ENCODE results near the gene STK40. TPM values are rescaled to one million over a fixed set of nuclear protein-coding genes. Genes with fewer than 3 reads are reported as not detected.
A peak's percentile ranks its signal among the peaks of the same experiment; 100 is the strongest.

Gene STK40
- total RNA-seq (10 to 100 TPM; 66.7 to 85.0 (median 73.7) TPM), polyA plus RNA-seq (54.8 TPM)
- long read RNA-seq, donor 1, transcript STK40-204 (11 exons, 3,621 nt) = major isoform, 49 of 114 reads
- long read RNA-seq, donor 1, partial matches to known transcripts = 42 of 114 reads
- long read RNA-seq, donor 1, other reads (novel, unspliced or antisense) = 21 of 114 reads
- long read RNA-seq, donor 2, transcript STK40-204 (11 exons, 3,621 nt) = major isoform, 45 of 68 reads
- long read RNA-seq, donor 2, partial matches to known transcripts = 2 of 68 reads
- long read RNA-seq, donor 2, other reads (novel, unspliced or antisense) = 21 of 68 reads
- long read RNA-seq, donor 3, partial matches to known transcripts = 2 of 60 reads
- long read RNA-seq, donor 3, other reads (novel, unspliced or antisense) = 56 of 60 reads
- long read RNA-seq, donor 4, transcript STK40-204 (11 exons, 3,621 nt) = major isoform, 46 of 73 reads
- long read RNA-seq, donor 4, partial matches to known transcripts = 10 of 73 reads
- long read RNA-seq, donor 4, other reads (novel, unspliced or antisense) = 15 of 73 reads

GRCh38 chr1:36385410-36386264 is at the start of gene STK40:
STK40 (minus strand) TSS chr1:36385924; CDS start chr1:36361332, 24,592 bp downstream.
- peak; percentile 94 to 95 for ATAC-seq
- Histone ChIP-seq H3K27ac (ENCODE audit: low read length) (peak within 1 kb of the TSS; percentile 97), H3K4me1 (ENCODE audit: control insufficient read depth, insufficient read depth, low read length) (peaks cover 18% of the 10 kb centered on the region), H3K4me3 (ENCODE audit: low read length) (peak within 1 kb of the TSS; percentile 92), H3K9me3 (ENCODE audit: control insufficient read depth, low read length) (no peaks in the 10 kb centered on the region), H3K27me3 (ENCODE audit: control insufficient read depth, insufficient read depth) (no peaks in the 10 kb centered on the region)
- DNase-seq = peak; percentile 97 to 99 (median 99)
- under 1% methylated on average over 82 of the region's 82 CpGs for WGBS
- intact Hi-C loops (cut with DNase I) = loop anchor here in 1 of 4 donors (10.0 kb wide), 1 partner anchor 231 kb away; the partner anchor contains the start of gene MAP7D1

GRCh38 chr1:36433102-36433501 is 47.4 kb upstream of the STK40 start:
- H3K4me3 ChIP-seq (ENCODE audit: low read length) = no peak overlapping the region
- H3K27ac ChIP-seq (ENCODE audit: low read length) = no peak overlapping the region
- ATAC-seq = no peak
- no peaks in the 10 kb centered on the region for H3K27me3 ChIP-seq (ENCODE audit: control insufficient read depth, insufficient read depth)
- intact Hi-C loops (cut with DNase I) = no loop called here
- DNase-seq = no peak
- no peaks in the 10 kb centered on the region for H3K4me1 ChIP-seq (ENCODE audit: control insufficient read depth, insufficient read depth, low read length)
- WGBS = 54% methylated on average over 1 of the region's 1 CpG
- no peaks in the 10 kb centered on the region for H3K9me3 ChIP-seq (ENCODE audit: control insufficient read depth, low read length)

- DNase-seq (no peak), ATAC-seq (no peak)
- Histone ChIP-seq H3K27me3 (ENCODE audit: control insufficient read depth, insufficient read depth) (no peaks in the 10 kb centered on the region), H3K9me3 (ENCODE audit: control insufficient read depth, low read length) (no peaks in the 10 kb centered on the region), H3K4me3 (ENCODE audit: low read length) (no peak overlapping the region), H3K27ac (ENCODE audit: low read length) (no peak overlapping the region), H3K4me1 (ENCODE audit: control insufficient read depth, insufficient read depth, low read length) (no peaks in the 10 kb centered on the region)
- WGBS = 64% methylated on average over 4 of the region's 4 CpGs
- intact Hi-C loops (cut with DNase I) = no loop called here
These were observed 46.9 kb upstream of the STK40 start for GRCh38 chr1:36432616-36433015.

GRCh38 chr1:36425791-36426190 is 40.1 kb upstream of the STK40 start:
- intact Hi-C loops (cut with DNase I) = loop anchor here in 1 of 4 donors (10.0 kb wide), 1 partner anchor 281 kb away; the partner anchor contains the start of gene TRAPPC3
- no peaks in the 10 kb centered on the region for H3K4me1 ChIP-seq (ENCODE audit: control insufficient read depth, insufficient read depth, low read length)
- no peaks in the 10 kb centered on the region for H3K9me3 ChIP-seq (ENCODE audit: control insufficient read depth, low read length)
- WGBS = 74% methylated on average over 4 of the region's 4 CpGs
- H3K4me3 ChIP-seq (ENCODE audit: low read length) = no peak overlapping the region
- ATAC-seq (no peak), DNase-seq (no peak)
- H3K27me3 ChIP-seq (ENCODE audit: control insufficient read depth, insufficient read depth) = no peaks in the 10 kb centered on the region
- H3K27ac ChIP-seq (ENCODE audit: low read length) = no peak overlapping the region

- intact Hi-C loops (cut with DNase I) = loop anchor here (5.0 to 10.0 kb wide), 4 partner anchors 79 to 324 kb away; partner anchors contain the start of gene TRAPPC3 (in 1 of the 4)
These were observed 35.9 kb upstream of the STK40 start for GRCh38 chr1:36421649-36422048.

GRCh38 chr1:36420836-36421317 is 35.2 kb upstream of the STK40 start:
- intact Hi-C loops (cut with DNase I) = loop anchor here (5.0 to 10.0 kb wide), 4 partner anchors 79 to 324 kb away; partner anchors contain the start of gene TRAPPC3 (in 1 of the 4)

More at GRCh38 chr1:36421649-36422048, 35.9 kb upstream of the STK40 start:
- no peak for DNase-seq
- H3K4me1 ChIP-seq (ENCODE audit: control insufficient read depth, insufficient read depth, low read length) = no peaks in the 10 kb centered on the region
- no peak overlapping the region for H3K27ac ChIP-seq (ENCODE audit: low read length)
- 90% methylated on average over 7 of the region's 7 CpGs for WGBS
- H3K4me3 ChIP-seq (ENCODE audit: low read length) = no peak overlapping the region
- no peak for ATAC-seq
- no peaks in the 10 kb centered on the region for H3K27me3 ChIP-seq (ENCODE audit: control insufficient read depth, insufficient read depth)
- H3K9me3 ChIP-seq (ENCODE audit: control insufficient read depth, low read length) = no peaks in the 10 kb centered on the region

GRCh38 chr1:36420409-36420808 is 34.7 kb upstream of the STK40 start:
- no peak overlapping the region for H3K27ac ChIP-seq (ENCODE audit: low read length)
- H3K27me3 ChIP-seq (ENCODE audit: control insufficient read depth, insufficient read depth) = no peaks in the 10 kb centered on the region
- WGBS = 16% methylated on average over 5 of the region's 5 CpGs
- DNase-seq = peak in 2 of 3 donors; percentile 48 to 63
- H3K9me3 ChIP-seq (ENCODE audit: control insufficient read depth, low read length) = no peaks in the 10 kb centered on the region
- H3K4me1 ChIP-seq (ENCODE audit: control insufficient read depth, insufficient read depth, low read length) = no peaks in the 10 kb centered on the region
- peak; percentile 45 to 56 for ATAC-seq
- intact Hi-C loops (cut with DNase I) = loop anchor here (5.0 to 10.0 kb wide), 4 partner anchors 78 to 323 kb away; partner anchors contain the start of gene TRAPPC3 (in 1 of the 4)
- no peak overlapping the region for H3K4me3 ChIP-seq (ENCODE audit: low read length)

More at GRCh38 chr1:36420836-36421317, 35.2 kb upstream of the STK40 start:
- Histone ChIP-seq H3K27me3 (ENCODE audit: control insufficient read depth, insufficient read depth) (no peaks in the 10 kb centered on the region), H3K9me3 (ENCODE audit: control insufficient read depth, low read length) (no peaks in the 10 kb centered on the region), H3K4me1 (ENCODE audit: control insufficient read depth, insufficient read depth, low read length) (no peaks in the 10 kb centered on the region), H3K27ac (ENCODE audit: low read length) (no peak overlapping the region), H3K4me3 (ENCODE audit: low read length) (no peak overlapping the region)
- 12% methylated on average over 13 of the region's 13 CpGs for WGBS
- DNase-seq = peak; percentile 84 to 96 (median 94)
- ATAC-seq = peak; percentile 89 to 94

GRCh38 chr1:36419569-36419968 is 33.8 kb upstream of the STK40 start:
- intact Hi-C loops (cut with DNase I) = no loop called here

GRCh38 chr1:36419140-36419539 is 33.4 kb upstream of the STK40 start:
- DNase-seq (no peak), ATAC-seq (peak in 1 of 2 donors; percentile 40)
- WGBS = 53% methylated on average over 3 of the region's 3 CpGs
- Histone ChIP-seq H3K9me3 (ENCODE audit: control insufficient read depth, low read length) (no peaks in the 10 kb centered on the region), H3K4me3 (ENCODE audit: low read length) (no peak overlapping the region), H3K27ac (ENCODE audit: low read length) (peak overlapping the region; percentile 42), H3K4me1 (ENCODE audit: control insufficient read depth, insufficient read depth, low read length) (no peaks in the 10 kb centered on the region), H3K27me3 (ENCODE audit: control insufficient read depth, insufficient read depth) (no peaks in the 10 kb centered on the region)
- intact Hi-C loops (cut with DNase I) = no loop called here

More at GRCh38 chr1:36419569-36419968, 33.8 kb upstream of the STK40 start:
- Histone ChIP-seq H3K27me3 (ENCODE audit: control insufficient read depth, insufficient read depth) (no peaks in the 10 kb centered on the region), H3K4me1 (ENCODE audit: control insufficient read depth, insufficient read depth, low read length) (no peaks in the 10 kb centered on the region), H3K27ac (ENCODE audit: low read length) (no peak overlapping the region), H3K4me3 (ENCODE audit: low read length) (no peak overlapping the region), H3K9me3 (ENCODE audit: control insufficient read depth, low read length) (no peaks in the 10 kb centered on the region)
- no peak for ATAC-seq
- DNase-seq = no peak
- 76% methylated on average over 4 of the region's 4 CpGs for WGBS

GRCh38 chr1:36417931-36418330 is 32.2 kb upstream of the STK40 start:
- WGBS = 83% methylated on average over 9 of the region's 9 CpGs
- no peak overlapping the region for H3K27ac ChIP-seq (ENCODE audit: low read length)
- no peaks in the 10 kb centered on the region for H3K4me1 ChIP-seq (ENCODE audit: control insufficient read depth, insufficient read depth, low read length)
- intact Hi-C loops (cut with DNase I) = no loop called here
- ATAC-seq (no peak), DNase-seq (no peak)
- no peaks in the 10 kb centered on the region for H3K27me3 ChIP-seq (ENCODE audit: control insufficient read depth, insufficient read depth)
- no peak overlapping the region for H3K4me3 ChIP-seq (ENCODE audit: low read length)
- no peaks in the 10 kb centered on the region for H3K9me3 ChIP-seq (ENCODE audit: control insufficient read depth, low read length)
